Measurements from ENCODE around the gene KCND3.

Gene KCND3

DNA sequence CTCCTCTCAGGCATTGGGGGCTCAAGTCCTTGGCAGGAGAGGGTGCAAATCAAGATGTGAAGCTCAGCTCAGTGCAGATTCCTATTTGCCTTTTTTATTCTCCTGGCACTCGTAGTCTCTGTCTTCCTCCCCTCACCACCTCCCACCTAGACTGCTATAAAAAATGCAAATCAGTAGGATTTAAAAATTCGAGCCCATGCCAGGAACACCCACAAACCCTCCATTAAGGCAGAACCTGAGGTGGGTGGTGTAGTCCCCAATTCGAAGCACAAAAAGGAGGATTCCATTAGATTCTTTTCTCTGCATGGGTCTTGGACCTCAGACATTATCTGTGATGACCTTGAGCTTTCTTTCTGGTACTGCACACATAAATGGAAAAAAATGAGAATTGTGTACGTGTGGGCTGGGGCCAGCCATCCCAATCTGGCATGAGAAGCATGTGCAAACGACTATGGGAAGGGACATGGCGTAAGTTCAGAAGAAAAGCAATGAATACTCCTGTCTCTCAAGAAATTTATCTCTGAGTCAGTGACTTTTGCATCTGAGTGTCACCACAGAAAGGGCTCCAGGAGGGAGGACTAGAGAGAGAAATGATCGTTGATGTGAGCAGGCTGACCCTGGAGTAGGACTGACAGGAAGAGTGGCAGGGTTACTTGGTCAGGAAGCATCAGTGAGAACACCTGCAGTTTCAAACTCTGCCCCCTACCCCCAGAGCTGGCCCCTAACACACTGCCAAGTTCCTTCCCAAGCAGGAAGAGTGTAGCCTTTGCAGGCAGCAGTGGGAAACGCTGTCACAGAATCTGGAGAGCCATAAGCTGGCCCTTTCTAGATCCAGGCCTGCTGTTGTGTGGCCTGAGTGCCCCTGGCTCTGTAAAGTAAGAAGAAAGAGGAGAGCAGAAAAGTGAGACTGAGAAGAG lies 252.0 kb downstream of the KCND3 start:
- DNase-seq: no peak

DNA sequence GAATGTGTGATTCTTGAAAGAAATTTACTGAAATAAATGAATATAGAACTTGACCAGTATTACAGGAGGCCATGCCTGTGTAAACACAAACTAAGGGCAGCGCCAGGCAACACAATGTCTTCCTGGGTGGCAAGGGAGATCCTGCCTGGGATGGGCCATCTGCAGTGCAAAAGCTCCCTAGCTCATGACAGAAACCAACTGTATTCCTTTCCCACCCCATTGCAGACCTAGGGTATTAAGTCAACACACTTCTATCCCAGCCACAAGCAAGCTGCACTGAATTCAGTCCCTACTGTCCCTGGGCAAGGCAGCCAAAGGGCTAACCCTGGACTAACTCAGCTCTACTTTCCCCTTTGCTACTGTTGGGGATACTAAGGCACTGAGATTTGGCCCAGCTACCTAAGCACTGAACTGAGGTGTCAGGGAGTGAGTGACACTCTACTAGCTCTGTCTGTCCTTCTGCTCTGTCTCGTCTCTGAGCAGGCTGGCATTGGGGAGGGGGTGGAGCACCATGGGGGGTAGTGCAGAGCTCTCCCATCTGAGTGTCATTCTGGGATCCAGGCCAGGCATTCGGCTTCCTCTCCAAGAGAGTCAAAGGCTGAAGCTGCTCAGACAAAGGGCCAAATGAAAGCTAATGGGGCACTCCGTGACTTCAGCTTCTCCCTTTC lies 252.8 kb downstream of the KCND3 start:
- no peak for DNase-seq

DNA sequence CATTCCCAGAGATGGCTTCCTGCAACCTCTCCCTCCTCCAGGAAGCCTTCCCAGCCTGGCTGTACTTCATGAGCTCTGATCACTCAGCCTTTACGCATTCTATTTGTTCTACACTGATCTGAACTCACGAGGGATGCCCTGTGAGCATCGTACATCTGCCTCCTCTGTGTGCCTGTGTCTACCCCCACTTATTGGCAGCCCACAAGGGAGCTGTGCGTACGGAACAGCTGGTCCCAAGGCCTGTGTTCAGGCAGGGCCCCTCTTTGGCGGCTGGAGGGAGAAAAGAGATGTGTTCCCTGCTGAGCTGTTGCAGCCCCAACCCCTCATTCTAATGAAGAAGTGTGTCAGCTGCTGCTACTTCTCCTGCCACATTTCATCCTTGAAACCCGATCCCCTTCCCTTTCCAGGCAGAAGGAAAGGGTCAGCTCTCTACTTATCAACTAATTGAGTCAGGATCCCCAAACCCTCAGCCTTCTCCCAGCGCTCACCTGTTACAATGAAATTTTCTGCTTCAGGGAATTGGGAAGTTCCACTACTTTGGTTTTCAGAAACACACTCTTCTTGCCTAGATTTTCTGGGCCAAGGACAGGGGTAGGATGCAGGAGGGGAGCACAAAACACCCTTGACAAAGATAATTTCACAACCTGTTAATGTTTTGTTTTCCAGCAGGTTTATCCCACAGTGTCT lies 253.5 kb downstream of the KCND3 start:
- no peak for DNase-seq

DNA sequence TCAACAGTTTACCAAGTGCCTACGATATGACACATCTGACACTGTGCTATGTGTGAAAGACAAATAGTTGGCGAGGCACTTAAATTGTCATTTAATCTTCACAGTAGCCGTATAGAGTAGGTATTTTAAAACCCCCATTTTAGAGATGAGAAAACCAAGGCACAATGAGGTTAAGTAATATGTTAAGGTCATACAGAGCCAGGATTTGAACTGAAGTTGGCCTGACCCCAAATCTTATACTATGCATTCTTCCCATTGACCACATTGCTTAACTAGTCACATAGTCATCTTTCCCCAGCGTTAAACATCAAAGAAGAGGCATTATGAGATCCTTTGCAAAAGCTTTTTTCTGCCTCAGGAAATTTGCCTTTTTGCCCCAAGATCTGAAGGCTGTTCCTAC lies 254.1 kb downstream of the KCND3 start:
- DNase-seq: no peak

DNA sequence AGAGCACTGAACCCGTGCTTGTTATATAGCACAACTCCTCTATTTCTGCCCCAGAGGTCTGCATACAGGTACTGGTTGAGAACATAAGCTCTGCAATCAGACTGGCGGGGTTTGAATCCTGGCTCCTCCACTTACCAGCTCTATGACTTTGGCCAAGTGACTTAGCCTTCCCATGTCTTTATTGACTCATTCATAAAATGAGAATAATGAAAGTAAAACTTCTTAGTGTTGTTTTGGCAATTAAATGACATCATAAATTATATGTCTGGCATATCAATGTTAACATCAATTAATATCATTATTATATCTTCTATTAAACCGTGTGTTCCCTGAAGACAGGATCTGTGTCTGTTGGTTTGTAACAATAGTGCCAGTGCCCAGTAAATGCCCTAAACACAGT lies 254.6 kb downstream of the KCND3 start:
- DNase-seq: no peak

DNA sequence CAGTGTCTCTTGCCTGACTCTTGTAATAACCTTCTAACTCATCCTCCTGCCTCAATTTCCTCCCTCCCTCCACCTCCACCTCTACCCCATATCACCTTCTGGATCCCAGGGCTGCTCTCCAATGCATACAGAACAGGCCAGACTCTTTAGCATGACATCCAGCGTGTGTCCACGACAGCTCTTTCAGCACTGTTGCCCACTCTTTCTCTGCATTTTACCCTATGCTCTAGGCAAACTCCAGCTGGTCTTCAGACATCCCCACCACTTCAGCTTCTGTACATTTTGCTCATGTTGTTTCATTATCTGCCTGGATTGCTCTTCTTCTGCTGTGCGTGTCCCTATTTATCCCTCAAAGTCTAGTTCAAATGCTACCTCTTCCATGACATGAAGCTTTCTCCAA lies 255.0 kb downstream of the KCND3 start:
- no peak for DNase-seq

DNA sequence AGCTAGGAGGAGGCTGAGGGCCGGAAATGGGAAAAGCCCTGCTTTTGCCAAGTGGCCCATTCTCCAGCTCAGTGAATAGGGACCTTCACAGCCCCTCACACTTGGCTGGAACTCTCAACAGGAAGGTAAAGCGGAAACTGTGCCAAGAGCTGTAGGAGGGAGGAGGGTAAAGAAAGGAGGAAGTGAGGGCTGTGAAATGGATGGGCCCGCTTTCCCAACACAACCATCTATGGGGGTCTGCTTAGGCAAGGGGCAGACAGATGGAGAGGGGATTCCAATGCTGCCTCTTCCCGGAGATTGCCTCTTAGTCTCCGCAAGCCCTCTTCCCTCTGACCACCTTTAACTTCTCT lies 255.5 kb downstream of the KCND3 start:
- no peak for DNase-seq

DNA sequence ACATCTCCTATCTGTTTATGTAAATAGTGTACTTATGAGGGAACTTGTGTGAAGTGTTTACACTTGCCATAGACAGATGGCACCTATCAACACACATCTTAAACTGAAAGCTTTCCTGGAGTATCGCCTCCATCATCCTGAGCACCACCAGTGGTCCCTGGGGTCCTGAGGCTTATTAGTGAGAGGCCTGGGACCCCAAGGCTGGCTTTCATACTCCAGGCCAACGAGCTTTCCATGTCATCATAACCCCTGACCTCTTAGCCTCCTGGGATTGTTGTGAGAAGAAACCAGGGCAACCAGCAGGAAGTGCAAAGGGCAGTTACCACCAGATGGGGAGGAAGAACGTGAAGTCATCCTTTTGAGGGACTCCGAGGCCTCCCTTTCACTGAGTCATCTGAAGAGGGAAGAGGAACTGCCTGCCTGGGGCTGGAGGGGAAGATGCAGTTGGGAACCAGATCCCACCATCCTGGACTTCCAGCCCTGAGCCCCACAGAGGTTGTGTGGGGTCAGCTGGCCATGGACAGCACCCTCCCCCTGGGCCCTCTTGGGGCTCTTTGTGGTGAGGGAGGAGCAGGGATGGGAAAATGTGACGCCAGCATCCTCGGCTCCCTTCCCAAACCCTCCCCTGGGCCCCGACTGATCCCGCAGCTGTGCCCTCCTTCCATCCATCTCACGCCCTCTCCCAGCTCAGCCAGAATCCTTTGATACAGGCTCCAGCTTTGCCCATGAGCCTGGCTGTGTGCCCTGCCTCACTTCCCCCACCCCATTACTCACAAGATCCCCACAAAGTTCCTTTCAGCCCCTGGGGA lies 256.1 kb downstream of the KCND3 start:
- DNase-seq: peak; percentile 57

DNA sequence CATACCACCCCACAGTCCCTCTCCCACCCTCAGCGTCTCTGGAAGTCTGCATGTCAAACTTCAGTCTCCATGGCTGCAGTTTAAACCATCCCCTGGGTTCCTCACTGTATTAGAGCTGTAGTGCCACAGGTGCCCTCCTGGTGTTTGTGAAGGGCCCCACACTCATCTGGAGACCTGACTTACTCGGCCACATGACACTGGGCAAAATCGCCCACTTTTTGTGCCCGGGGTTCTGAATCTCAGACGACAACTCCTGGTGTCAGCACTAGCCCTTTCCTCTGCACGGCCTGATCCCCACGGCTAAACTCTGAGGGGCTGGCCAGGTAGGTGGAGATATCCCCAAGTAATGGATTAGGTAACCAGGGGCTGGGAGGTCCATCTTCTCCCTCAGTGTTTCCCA lies 256.8 kb downstream of the KCND3 start:
- no peak for DNase-seq

DNA sequence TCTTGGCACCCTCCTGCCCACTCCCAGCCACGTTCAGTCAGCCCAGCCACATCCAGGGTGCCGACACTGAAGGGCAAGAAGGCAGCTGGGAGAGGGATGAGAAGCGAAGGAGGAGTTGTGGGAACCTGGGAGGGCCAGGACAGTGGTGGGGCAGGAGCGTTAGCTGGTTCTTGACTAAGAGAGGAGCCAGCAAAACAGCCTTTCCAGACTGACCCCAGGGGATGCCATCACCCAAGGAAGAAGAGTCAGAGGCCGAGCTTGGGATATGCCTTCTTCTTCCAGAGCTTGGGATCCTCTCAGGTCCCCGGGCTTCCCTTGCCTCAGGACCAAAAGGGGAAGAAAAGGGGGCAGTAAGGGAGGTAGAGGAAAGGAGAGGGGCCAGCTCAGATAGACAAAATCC lies 257.5 kb downstream of the KCND3 start:
- no peak for DNase-seq

DNA sequence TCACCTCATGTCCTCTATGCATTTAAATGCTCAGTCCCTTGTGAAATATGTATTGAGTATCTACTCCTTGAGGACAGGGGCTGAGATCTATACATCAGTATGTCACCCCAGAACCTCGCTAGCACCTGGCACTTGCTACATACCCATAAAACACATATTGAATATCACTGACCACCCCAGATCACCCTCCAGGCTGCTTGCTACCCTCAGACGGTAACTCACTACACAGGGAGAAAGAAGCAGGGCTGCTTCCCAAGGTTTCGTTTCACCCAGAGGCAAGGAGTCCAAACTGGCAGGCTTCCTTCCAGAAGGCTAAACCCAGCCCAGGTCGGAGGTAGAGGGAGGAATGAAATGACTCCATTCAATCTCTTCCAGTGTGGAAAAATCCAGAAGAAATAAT lies 258.8 kb downstream of the KCND3 start:
- no peak for DNase-seq

DNA sequence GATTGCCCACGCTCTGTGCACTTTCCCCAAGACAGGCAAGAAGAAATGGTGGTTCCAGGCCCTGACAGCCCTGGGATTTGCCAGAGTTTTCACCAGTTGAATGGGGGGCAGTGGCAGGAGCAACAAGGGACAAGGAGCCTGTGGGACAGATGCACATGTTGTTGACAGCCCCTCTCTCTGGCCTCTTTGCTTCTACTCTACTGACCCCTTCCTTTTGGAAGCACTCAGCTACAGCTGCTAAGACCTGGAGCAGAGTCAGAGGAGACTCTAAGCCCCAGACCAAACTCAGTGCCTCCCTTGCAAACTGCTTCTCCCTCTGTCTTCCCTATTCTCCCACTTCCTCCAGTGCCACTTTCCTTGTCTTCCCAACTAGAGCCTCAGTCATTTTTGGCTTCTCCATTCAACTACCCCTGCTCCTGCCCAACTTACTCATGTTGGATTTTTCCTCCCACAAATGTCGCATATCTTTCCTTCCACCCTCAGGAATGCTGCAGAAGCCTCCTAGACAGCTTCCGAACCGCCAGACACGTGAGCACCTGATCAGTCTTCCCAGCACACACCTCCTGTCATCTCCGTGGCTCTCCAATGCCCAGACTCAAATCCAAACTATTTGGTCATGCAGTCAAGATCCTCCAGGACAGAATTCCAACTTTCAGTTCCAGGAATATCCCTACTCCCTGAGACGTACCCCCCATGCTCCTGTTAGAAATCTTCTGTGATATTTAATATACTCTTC lies 259.4 kb downstream of the KCND3 start:
- DNase-seq: no peak

DNA sequence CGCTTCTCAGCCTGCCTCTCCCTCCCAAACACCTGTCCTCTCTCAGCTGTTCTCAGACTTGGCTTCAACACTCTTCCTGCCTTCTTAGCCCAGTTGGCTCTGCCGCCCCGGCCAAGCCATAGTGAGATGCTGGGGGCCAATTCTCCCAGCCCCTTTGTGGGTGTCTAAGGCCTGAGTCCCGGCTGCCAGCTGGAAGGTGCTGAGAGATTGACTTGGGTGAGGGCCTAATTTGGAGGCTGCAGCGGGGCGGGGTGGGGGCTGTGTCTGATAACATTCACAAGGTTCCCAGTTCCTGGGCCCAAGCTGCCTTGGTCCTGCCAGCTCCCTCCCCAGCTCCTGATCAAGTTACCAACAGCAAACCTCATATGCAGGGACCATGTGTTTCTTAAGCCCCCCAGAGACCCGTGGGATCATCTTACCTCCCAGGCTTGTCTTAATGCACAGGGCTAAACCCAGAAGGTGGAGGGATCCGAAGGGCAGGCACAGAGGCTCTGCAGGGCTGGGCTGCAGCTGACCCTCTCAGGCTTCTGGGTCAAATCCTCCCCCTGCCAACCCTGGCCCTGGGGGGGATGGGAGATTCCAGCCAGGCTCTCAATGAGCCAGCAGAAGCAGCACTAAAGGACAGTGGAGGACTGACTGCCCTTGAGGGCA lies 260.1 kb downstream of the KCND3 start:
- DNase-seq: no peak

DNA sequence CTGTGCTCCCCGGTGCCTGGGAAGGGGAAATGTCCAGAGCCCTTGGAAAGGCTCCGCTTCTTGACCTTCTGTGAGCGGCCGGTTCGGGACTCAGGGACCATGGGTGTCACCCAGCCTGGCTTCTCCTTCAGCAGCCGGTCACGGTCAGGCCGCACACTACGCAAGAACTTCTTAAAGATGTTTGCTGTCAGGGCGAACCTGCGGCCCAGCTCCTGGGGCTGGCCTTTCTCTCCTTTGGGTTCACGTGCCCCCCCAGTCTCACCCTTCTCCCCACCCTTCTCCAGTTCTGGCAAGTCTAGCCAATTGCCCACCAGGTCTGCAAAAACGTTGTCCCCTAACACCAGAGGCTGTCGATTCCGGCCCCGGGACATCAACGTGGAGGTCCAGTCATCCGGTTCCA lies 262.4 kb downstream of the KCND3 start:
- no peak for DNase-seq

DNA sequence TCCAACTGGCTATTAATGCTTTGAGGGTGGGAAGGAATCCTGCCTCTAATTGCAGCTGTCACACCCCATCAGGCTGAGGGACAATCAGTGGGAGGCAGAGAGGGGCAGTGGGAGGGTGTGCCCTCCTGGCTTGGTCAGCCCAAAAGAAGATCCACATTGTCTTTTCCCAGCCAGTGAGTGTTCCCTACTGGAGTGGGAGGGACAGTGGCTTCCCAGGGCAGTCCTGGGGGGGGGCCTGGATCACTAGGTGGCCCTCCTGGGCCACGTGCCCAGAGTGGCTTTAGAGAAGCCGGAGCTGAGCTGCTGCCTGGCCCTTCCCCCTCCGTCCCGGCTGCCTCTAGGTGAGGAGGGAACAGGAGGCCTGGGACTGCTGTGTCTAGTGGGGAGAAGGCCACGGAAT lies 264.3 kb downstream of the KCND3 start:
- no peak for DNase-seq

DNA sequence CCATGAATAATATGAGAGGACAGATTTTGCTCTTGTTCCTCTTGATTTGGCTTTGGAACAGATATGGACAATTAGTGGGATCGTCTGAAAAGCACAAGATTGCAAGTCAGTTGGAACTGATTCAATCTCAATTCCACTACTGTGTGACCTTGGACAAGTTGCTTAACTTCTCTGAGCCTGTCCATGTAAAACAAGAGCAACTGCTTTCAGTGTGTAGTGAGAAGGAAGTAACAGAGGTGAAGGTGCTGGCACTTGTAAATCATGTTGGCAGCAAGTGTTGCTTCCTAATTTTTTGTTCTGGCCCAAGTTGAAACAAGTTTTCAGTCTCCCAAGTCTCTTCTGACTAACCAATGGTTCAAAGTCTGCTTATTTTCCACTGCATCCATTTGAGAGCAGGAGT lies 265.6 kb downstream of the KCND3 start:
- no peak for DNase-seq

DNA sequence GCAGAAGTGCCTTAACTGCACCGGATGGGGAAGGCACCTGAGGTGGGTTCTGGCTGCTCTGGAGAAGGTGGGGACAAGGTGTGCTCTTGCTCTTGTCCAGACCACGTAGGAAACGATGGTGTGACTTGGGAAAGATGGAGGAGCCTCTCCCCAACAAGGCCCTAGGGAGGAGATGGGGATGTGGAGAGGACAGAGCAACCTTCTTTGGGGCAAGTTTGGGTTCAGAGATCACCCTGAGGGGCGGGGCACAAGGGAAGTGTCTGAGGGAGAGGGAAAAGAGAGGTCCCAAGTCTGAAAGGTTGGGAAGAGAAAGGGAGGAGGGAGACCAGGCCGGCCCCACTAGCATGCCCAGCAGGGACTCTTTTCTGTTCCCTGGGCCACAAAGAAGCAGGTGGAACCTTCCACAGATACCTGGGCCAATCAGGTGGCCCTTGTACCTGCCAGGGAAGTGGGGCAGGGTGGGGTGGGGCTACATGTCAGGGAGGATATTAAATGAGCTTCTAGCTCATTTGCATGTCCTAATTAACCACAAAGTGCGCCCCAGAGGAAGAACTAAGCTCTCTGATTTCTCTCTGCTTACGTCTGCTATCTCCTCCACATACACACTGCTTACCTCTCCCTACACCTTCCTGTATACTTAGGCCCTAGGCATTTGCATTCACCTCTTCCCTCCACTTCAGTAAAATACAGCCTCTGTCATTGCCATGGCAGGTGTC lies 266.2 kb downstream of the KCND3 start:
- DNase-seq: no peak

DNA sequence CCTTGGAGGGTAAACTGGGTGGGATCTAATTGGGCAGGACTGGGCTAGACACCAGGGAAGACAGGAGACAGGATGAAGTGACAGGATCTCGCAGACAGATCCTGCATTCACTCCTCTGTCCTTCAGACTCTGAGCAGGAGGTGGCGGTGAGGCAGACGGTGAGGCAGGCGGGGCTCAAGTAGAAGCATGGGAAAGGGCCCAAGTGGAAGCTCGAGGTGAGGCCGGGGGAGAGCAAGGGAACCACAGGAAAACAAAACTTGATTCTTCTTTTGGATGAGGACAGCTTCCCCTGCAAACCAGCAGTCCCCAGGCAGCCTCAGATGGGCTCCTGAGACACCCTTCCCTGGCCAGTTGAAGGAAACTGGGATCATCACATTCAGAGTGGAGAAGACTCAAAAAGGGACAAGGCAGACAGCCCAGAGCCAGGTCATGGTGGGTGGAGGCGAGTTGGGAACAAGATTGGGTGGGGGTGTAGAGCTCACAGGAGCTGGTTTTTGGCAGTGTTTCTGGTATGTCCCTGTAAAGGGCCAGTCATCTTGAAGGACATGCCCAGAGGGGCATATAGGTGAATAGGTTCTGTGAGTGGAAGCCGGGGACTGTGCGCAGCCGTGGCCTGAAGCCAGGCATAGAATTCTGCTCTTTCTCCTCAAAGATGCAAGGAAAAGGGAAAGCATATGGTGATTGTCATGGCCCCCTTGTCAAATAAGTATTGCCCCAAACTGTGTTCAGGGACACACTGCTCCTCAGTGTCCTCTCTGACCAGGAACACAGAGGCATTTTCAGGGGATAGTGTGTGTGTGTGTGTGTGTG lies 268.3 kb downstream of the KCND3 start:
- DNase-seq: no peak
